ENCODE measurements around the gene ANGPTL4. TPM values are rescaled to one million over a fixed set of nuclear protein-coding genes. Genes with fewer than 3 reads are reported as not detected.

ANGPTL4 gene
- total RNA-seq, 4 donors from 2014 or later = 4.4 to 48.2 (median 19.4) TPM

GRCh38 chr19:8390617-8390981 is 26.6 kb downstream of the ANGPTL4 start:
- peaks cover 7 to 59% (median 39%) of the 10 kb centered on the region in 3 donors for H3K4me1 ChIP-seq

GRCh38 chr19:8391198-8392016 is 27.5 kb downstream of the ANGPTL4 start:
- Histone ChIP-seq H3K4me1 (peaks cover 7 to 68% (median 40%) of the 10 kb centered on the region in 3 donors), H3K9me3 (no peaks in the 10 kb centered on the region), H3K27ac (peak overlapping the region; percentile 54 to 100 (median 99)), H3K36me3 (no peaks in the 10 kb centered on the region), H3K27me3 (no peaks in the 10 kb centered on the region), H3K4me3 (peak overlapping the region in 1 of 2 donors; percentile 82)
- 11% methylated on average over 3 of the region's 23 CpGs; no CpG with 5 or more reads in 1 of the 2 donors for WGBS, 2 donors (ENCODE audit: low coverage in 1 of 2)
- TF ChIP-seq POLR2A (IDR thresholded peaks at IDR 0.05) = no peak
- no peak for TF ChIP-seq EP300 (IDR thresholded peaks at IDR 0.05)
- TF ChIP-seq CTCF (IDR thresholded peaks at IDR 0.05) = no peak
- no peak for ATAC-seq

More at GRCh38 chr19:8390617-8390981, 26.6 kb downstream of the ANGPTL4 start:
- no peaks in the 10 kb centered on the region for H3K27me3 ChIP-seq
- ATAC-seq = peak; percentile 77
- no peaks in the 10 kb centered on the region for H3K9me3 ChIP-seq
- peak overlapping the region; percentile 98 to 100 (median 99) for H3K27ac ChIP-seq
- H3K36me3 ChIP-seq = no peaks in the 10 kb centered on the region
- 0% methylated on average over 3 of the region's 28 CpGs; no CpG with 5 or more reads in 1 of the 2 donors for WGBS, 2 donors (ENCODE audit: low coverage in 1 of 2)
- TF ChIP-seq CTCF (IDR thresholded peaks at IDR 0.05) (no peak), POLR2AphosphoS5 (IDR thresholded peaks at IDR 0.05) (no peak), EP300 (IDR thresholded peaks at IDR 0.05) (no peak), POLR2A (IDR thresholded peaks at IDR 0.05) (no peak)
- peak overlapping the region; percentile 78 to 82 for H3K4me3 ChIP-seq

- Histone ChIP-seq H3K36me3 (no peaks in the 10 kb centered on the region), H3K27ac (peak overlapping the region; percentile 14 to 100 (median 99)), H3K27me3 (no peaks in the 10 kb centered on the region), H3K4me1 (peaks cover 7 to 75% (median 47%) of the 10 kb centered on the region in 3 donors), H3K9me3 (no peaks in the 10 kb centered on the region), H3K4me3 (peak overlapping the region in 1 of 2 donors; percentile 82)
- peak in 1 of 2 donors; percentile 10 for TF ChIP-seq POLR2A (IDR thresholded peaks at IDR 0.05)
- TF ChIP-seq POLR2AphosphoS5 (IDR thresholded peaks at IDR 0.05) = peak; percentile 93
- TF ChIP-seq CTCF (IDR thresholded peaks at IDR 0.05) = no peak
- TF ChIP-seq EP300 (IDR thresholded peaks at IDR 0.05) = no peak
- no peak for ATAC-seq
- WGBS, 2 donors (ENCODE audit: low coverage in 1 of 2) = 25 to 50% methylated on average over 2 to 8 of the region's 11 CpGs
Measured at GRCh38 chr19:8392017-8392591, 28.1 kb downstream of the ANGPTL4 start.

- no peak for TF ChIP-seq EP300 (IDR thresholded peaks at IDR 0.05)
- no peak for TF ChIP-seq POLR2A (IDR thresholded peaks at IDR 0.05)
- no peak for TF ChIP-seq CTCF (IDR thresholded peaks at IDR 0.05)
- no peak for TF ChIP-seq POLR2AphosphoS5 (IDR thresholded peaks at IDR 0.05)
- ATAC-seq = no peak
- WGBS, 2 donors (ENCODE audit: low coverage in 1 of 2) = 56 to 80% methylated on average over 1 to 2 of the region's 8 CpGs
Measured at GRCh38 chr19:8393192-8393870, 29.4 kb downstream of the ANGPTL4 start.

More at GRCh38 chr19:8393192-8393870, 29.4 kb downstream of the ANGPTL4 start:
- H3K9me3 ChIP-seq = no peaks in the 10 kb centered on the region
- no peak overlapping the region for H3K4me3 ChIP-seq
- H3K36me3 ChIP-seq = peaks cover 0 to 5% of the 10 kb centered on the region in 2 donors
- no peaks in the 10 kb centered on the region for H3K27me3 ChIP-seq
- H3K27ac ChIP-seq = peak overlapping the region in 3 of 4 donors; percentile 80 to 100 (median 98)
- peaks cover 7 to 87% (median 59%) of the 10 kb centered on the region in 3 donors for H3K4me1 ChIP-seq

Data from gastroesophageal sphincter (tissue), 4 donors.